SIG-M5 treated with dmso at 0.1 percent for 504 hours (cell line): ENCODE data around the gene ACOT11.
A peak's percentile ranks its signal among the peaks of the same experiment; 100 is the strongest.

ENCODE experiments used
- DNase-seq: peaks from one replicate; lab custom pipeline; 2025; ENCODE audit not compliant: unreplicated experiment; lab: John Stamatoyannopoulos, UW

Gene ACOT11

GRCh38 chr1:54559771-54560231, 11.8 kb downstream of the ACOT11 start:
- no peak for DNase-seq

DNA sequence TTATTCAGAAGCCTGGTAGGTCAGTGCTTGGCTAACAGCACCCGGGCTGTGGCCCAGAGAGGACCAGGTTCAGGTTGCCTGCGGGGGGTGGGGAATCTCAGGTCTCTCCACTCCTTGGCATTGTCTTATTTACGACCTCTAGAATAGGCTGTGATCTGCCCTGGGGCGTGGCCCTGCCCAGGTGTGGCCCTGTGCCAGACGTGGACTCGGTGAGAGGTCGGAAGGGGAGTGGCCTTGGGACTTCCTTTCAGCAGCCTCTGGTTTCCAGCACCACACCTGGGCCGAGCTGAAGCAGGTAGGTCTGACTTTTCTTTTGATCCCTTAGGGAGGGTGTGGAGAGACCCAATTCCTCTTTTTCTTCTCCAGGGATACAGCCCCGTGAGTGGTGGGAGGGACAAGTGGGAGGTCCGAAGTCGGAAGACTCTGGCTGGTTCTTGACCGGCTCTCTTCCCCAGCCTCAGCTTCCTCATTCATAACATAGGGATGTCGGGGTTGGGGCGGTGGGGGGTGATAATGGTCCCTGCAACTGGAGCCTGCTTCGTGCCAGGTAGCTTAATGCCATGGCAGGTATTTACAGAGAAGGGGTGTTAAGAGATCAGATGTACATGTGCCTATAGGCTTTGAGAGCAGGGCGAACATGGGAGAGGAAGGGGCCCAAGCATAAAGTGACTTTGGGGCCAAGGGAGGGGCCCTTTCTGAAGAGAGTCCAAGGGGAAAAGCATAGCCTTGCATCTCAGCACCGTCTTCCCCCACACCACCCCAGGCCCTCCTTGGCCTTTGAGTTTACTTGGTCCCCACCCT, 16.5 kb downstream of the ACOT11 start:
- no peak for DNase-seq

DNA sequence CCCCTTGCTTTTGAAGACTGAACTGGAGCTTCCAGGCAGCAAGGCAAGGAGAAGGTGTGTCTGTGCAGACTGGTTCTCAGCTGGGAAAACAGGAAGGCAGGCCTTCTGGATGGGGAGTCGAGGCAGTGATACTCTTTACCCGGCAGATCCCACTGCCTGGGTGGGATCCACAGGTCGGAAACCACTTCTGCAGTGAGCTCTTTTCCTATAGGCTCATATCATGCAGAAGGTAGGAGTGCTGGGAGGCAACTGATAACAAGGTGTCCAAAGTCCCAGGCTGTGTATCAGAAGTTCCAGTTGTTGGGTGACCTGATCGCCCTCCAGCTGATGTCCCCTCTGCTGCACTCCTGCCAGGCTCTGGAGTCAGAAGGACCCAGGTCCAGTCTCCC, 17.1 kb downstream of the ACOT11 start:
- no peak for DNase-seq

- no peak for DNase-seq
These were observed 18.6 kb downstream of the ACOT11 start for GRCh38 chr1:54566438-54567141.

DNA sequence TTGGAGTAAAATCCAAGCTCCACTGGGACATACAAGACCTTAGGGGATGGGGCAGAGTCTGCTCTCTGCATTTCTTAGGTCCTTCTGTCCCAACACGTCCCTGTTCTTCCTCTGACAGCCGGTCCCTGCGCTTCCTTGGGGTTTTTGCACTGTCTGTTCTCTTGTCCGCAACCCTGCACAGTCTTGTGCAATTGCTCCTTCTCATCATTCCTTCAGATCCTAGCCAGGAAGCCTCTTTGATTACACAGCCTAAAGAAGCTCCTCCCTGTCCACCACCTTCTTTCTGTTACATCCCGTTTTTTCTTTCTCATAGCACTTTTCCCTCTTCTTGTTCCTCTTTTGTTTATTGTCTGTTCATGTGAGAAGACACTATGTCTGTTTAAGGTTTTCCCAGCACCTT, 19.9 kb downstream of the ACOT11 start:
- DNase-seq: peak; percentile 55

DNA sequence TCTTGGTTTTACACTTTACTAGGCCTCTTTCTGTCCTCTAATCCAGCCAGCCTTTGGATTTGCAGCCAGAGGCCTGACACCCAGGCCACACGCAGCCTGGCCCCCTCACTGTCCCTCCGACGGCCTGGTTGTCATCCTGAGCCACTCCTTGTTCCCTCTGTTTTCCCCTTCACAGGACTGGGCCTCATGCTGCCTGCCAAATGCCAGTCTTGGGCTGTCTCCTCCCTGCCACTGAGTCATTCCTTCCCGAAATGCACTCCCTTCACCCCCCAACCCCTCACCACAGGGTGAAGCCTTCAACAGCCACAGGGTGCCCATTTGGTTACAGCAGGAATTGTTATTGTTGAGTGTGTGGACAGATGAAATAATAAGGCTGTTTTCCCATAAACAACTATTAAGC, 21.3 kb downstream of the ACOT11 start:
- no peak for DNase-seq

- no peak for DNase-seq
These were observed 22.1 kb downstream of the ACOT11 start for GRCh38 chr1:54570161-54570560.

GRCh38 chr1:54571326-54571725, 23.3 kb downstream of the ACOT11 start:
- no peak for DNase-seq

DNA sequence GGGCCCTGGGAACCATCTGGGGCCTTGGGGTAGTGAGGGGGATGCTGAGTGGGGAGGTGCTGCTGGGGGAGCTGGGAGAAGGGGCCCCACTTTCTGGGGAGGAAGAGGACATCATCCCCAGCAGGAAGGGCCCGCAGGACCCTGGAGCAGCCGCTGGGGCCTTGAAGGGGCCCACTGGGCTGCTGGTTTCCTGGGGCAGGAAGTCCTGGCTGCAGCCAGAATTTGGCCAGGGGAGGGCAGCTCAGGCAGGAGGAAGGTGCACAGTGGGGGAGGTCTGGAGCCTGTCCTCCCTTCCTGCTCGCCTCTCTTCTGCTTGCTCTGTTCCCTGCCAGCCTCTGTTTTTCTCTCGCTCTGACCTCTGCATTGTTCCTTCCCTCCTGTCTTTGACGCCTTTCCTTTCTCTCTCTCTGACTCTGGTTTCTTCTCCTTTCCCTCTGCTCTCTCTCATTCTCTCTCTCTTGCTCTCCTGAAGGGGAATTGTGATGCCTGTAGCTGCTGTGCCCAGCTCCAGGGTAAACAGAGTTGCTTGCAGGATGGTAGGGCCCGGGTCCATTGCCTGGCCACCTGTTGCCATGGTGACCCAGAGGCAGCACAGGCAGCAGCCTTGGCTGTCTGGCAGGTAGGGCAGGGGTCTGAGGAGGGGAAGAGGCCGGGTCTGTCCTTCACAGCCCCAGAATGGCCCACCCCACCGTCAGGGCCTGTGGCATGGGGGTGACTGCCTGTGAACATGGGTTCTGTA, 23.9 kb downstream of the ACOT11 start:
- no peak for DNase-seq

- no peak for DNase-seq
These were observed 24.5 kb downstream of the ACOT11 start for GRCh38 chr1:54572542-54572850.

GRCh38 chr1:54574158-54574778, 26.2 kb downstream of the ACOT11 start:
- no peak for DNase-seq

GRCh38 chr1:54575161-54575560, 27.1 kb downstream of the ACOT11 start:
- no peak for DNase-seq

DNA sequence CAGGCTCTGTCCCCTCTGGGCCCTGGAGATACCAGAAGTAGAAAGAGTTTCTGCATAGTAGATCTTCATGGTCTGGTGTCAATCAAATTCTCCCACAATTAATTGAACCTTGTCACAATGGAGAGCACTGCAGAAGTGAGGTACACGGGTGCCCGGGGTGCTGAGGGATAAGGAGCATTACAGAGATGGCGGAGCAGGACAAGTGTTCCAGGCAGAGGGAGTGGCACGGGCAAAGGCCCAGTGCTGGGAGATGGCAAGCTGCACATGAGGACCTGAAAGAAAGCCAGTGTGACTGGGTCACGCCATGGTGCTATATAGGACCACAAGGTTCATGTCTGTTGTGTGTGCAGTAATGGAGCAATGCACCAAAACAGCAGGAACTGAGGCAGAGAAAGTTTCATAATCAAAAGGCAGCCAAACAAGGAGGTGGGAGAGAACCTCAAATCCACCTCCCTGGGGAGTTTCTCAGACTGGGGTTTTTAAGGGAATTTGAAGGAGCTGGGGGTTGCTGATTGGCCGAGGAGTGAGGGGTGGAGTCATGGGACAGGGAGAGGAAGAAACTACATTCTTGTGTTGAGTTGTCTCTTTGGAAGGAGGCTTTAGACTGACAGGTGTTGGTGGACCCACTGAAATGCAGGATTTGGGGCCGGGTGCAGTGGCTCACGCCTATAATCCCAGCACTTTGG, 27.7 kb downstream of the ACOT11 start:
- no peak for DNase-seq

- DNase-seq: no peak
These were observed 29.6 kb downstream of the ACOT11 start for GRCh38 chr1:54577612-54578011.

DNA sequence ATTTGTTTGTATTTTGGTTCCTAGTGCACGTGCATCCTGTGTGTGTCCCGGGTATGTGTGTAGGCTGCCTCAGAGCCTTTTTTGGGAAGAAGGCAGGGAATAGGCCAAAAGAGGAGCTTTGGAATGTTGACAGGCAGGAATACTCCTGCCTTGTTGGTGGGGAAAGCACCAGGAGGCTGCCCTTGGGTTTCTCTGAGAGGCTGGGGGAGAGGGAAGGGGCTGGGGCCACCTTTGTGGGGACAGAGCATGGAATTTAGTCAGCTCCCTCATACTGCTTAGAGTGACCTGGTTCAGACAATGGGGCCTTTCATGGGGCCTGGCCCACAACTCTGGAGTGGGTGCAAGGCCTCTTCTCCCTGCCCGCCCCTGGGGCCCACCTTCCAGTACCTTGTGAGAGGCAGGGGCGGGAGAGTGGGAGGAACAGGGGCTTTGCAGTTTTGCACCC, 31.3 kb downstream of the ACOT11 start:
- no peak for DNase-seq

- DNase-seq: no peak
These were observed 33.0 kb downstream of the ACOT11 start for GRCh38 chr1:54580856-54581550.

DNA sequence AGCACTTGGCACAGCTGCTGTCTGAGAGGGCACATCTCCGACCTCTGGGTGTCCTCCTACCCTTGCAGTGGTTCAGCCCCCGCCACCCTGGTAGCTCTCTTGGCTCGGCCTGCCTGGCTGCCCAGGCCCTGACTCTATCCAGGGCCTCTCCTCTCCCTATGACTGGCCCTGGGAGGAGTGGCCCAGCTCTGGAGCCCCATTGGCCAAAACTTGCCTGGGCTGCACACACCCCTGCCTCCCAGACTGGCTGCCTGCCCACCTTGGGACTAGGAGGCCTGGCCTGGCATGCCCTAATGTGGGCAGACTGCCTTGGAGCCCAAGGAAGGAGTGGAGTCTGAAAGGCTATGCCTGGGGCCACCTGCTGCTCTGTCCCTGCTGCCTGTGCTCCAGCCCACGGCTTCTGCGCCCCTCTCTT, 33.6 kb downstream of the ACOT11 start:
- DNase-seq: no peak

DNA sequence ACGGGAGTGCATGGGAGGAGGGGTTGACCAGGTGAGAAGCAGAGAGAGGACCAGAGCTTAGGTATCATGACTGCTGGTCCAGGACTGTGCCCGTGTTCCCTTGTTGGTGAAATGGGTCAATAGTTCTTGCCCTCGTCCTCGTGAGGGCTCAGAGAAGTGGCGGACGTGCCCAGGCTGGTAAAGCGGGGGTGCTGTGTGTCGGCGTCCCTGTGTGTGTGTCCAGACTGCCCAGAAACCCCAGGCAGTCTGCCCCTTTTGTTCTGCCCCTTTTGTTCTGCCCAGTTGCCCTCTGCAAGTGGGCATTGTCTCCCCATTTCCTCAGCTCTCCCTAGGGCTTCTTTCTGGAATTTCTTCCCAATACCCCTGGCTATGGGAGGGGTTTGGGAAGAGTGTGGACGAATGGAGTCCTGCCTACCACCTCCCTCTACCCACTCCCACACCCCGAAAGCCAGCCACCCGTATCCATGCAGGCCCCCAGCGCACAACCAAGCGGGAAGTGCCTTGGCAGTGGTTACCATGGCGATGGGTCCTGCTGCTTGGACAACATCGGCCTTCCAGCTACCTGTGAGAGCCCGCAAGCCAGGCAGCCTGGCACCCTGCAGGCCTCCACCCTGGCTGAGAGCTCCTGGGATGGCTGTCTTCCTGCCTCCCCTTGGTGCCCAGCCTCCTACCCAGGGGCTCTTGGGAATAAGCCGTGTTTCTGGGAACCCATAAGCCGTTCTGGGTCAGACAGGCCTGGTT, 34.7 kb downstream of the ACOT11 start:
- DNase-seq: no peak

GRCh38 chr1:54583307-54583686, 35.3 kb downstream of the ACOT11 start:
- no peak for DNase-seq

- no peak for DNase-seq
These were observed 35.8 kb downstream of the ACOT11 start for GRCh38 chr1:54583871-54584270.
